ENCODE results near the gene LDB2.

DNA sequence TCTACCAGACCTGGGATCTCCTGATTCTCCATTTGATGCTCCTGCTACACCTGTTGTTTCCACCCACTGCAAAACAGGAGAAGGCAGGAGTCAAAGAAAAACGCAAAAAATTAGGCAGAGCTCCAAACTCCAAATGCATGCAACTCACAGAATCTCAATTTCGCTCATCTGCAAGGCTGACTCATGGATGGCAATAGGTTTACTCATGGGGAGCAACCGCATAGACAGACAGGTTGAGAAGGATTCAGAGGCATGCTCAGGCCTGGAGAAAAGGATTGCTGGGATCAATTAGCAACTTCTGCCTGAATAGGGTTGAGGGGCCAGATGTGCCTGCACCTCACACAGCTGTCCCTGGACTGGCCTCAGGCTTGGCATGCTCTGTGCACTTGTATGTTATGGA is 231.0 kb downstream of the LDB2 start:
- TF ChIP-seq POLR2AphosphoS5 (IDR thresholded peaks at IDR 0.05; ENCODE audit: borderline replicate concordance, low read depth, low read length) (no peak), EZH2 (IDR thresholded peaks at IDR 0.05) (no peak)
